Activated CD4-positive, CD25-positive, alpha-beta regulatory T cell treated with anti-CD3 and anti-CD28 coated beads, Interleukin-2, amount 50 U/mL, for 16 hours (primary cell): ENCODE results near the gene MIEF1.
A peak's percentile ranks its signal among the peaks of the same experiment; 100 is the strongest.
"Not testable (repeated sequence)": the region's sequence is repeated elsewhere in the genome, so short reads cannot be mapped to it uniquely, and the experiment has no call there.

ENCODE experiments used
- DNase-seq: peaks from one replicate; pipeline ENCODE4 v3.0.0-alpha.2; 2020; ENCODE audit warnings: low read depth, low spot score

The MIEF1 gene

DNA sequence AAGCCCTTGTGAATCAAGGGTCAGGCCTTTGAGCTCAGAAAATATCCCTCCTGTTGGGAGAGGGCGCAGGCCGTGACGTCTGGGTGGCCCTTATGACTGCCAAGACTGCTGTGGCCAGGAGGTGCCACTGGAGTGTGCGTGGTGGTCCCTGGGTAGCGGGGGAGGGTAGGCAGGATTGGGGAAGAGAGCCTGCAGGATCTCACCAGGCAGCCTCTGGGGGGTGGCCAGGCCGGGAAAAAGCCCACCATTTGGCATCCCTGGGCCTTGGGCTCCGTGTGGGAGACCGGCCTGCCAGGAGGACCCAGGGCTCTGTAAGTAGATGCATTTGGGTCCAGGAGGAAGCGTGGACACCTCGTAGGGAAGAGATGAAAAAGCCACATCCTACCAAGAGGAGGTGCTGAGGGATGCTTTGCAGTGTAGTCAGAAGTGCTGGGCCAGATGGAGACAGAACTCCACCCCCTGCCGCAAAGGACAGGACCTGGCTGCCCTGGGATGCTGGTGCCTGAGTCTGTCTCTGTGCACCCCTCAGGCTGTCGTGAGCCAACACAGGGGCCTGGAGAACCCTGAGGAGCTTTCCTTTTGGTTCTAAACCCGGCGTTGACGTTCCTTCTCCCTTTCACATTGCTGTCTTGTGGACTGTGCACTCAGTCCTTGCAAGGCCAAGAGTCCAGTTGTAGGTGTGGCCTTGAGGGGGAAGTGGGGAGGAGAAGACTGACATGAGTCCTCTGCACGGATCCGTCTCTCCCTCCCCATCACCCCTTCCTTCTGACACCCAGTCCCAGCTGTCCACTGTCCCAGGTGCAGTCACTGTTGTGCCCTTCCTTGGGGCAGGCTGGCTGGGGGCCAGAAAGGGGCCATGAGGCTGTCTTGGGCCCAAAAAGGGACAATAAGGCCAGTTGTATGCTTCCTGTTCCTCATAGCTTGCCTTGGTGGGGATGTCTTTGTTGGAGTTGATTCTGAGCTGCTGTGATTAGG is 12.7 kb upstream of the MIEF1 start:
- DNase-seq: no peak

DNA sequence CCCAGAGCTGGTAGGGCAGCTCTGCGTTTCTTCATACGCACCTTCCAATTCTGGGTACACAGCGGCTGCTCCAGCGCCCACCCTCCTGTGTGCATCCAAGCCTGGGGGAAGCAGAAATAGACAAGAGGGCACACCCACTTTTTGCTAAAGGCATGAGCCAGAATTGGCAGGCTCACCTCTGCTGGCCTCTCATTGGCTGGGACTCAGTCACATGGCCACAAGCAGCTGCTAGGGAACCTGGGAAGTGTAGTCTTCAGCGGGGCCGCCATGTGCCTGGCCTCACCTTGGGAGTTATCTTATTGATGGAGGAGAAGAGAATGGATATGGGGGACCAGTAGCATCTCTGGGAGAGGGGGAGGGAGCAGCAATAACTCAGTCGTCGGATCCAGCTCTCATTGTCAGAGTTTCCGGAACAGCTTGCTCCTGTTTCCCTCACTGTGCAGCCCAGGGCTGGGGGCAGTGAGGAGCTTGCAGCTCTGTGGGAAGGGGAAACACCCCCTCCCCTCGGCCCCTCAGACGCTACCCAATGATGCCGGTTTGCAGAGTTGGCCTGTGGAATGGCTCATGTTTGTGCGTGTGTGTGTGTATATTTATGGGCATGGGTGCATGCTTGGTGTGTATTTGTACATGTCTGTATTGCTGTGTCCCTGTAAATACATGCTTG is 11.8 kb upstream of the MIEF1 start:
- DNase-seq: peak; percentile 64

DNA sequence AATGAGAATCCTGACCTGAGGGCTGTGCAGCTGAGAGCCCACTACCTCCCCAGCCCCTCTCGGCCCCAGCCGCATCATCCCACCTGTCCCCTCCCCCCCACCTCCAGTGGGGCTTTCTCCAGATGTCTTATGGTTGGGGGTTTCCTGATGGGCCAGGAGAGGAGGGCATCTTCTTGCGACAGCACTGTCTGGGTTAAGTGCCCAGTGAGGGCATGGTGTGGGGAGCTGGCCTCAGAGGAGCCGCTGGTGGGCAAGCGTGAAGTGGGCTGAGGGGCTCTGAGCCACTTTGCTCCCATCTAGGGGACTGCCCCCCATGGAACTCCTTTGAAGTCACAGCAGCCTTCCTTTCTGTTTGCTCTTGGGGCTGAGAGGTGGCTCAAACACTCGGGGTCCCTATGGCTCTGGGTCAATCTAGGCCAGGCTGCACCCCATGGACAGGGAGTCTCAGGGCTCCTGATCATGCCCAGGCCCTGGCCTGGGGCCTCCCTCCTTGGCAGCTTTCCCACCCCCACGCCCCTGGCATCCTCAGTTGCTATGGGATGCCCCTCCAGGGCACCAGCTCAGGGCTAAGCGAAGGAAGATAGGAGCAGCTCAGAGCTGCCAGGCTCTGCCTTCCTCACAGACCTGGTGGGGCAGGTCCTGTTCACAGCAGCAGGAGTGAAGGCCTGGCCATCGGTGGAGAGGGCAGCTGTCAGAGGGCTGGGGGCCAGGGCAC is 11.0 kb upstream of the MIEF1 start:
- DNase-seq: no peak

DNA sequence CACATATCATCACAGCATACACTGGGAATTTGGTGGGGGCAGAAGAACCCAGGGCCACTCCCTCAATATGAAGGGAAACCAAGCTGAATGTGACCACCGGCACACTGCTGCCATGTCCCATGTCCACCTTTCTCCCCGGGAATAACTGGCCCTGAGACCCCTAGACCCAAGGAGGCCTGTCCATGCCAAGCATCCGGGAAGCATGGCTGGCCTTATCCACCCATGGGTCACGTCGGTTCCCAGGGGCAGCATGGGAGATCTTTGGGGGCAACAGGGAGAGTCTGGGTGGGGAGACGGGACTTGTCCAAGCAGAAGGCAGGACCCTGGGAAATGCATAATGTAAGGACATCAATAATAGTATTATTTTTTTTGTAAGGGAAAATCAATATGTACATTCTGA is 10.4 kb upstream of the MIEF1 start:
- DNase-seq: no peak

DNA sequence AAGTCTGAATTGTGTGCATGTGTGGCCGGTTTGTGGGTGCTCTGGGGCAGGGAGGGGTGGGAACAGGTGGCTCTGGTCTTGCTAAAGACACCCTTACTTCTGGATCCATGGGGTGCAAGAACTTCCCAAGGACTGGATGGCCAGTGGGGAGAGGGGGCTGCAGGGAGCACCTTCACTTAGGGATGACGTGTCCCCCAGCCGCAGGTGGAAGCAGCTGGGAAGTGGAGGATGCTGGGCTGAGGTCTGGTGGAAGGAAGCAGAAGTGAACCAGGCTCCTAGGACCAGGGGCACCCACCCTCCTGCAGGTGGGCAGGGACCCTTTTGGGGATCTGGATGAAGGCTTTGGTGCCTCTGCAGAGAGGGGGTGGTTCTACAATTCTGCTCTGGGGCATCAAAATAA is 9.9 kb upstream of the MIEF1 start:
- no peak for DNase-seq

DNA sequence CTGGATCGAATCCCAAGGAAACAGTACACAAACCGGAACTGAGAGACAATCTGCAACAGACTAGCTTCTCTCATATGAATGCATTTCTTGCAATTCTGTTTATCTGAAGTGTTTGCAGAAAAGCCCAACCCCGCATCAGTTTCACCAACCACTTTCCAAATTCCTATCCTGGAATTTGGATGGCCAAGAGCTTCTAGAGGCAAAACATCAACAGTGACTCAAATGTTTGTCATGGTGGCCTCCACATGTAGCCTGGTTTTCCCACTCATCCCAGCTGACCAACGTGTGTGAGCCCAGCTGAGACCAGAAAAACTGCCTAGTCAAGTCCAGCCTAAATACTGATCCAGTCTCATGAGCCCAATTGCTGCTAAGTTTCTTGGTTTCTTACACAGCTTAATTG is 8.3 kb upstream of the MIEF1 start:
- no peak for DNase-seq

DNA sequence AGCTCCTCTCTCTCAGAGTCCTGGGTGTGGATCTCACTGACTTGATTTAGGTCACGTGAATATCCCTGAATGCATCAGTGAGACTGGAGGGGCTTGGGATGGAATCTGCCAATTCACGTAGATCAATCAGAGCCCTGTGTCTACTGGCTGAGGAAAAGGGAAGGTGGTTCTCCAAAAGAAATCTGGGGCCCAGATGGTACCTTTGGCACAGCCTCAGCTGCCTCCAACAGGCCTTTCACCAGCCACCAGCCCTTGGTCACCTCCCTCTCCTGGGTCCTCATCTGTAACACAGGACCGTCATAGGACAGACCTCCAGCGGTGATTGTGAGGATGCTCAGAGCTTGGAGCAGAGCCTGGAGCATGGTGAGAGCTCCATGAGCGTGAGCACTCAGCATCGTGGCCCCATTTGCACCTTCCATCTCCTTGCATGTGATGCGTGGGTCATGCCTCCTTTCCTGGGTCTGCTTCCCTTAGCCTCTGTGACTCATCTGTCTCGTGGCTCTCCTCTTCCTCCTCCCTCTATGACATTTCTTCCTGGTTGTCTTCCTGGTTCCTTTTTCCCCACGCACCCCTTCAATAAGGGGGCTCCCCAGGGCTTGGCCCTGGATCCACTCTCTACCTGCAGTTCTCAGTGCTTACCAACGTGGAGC is 7.5 kb upstream of the MIEF1 start:
- DNase-seq: no peak

DNA sequence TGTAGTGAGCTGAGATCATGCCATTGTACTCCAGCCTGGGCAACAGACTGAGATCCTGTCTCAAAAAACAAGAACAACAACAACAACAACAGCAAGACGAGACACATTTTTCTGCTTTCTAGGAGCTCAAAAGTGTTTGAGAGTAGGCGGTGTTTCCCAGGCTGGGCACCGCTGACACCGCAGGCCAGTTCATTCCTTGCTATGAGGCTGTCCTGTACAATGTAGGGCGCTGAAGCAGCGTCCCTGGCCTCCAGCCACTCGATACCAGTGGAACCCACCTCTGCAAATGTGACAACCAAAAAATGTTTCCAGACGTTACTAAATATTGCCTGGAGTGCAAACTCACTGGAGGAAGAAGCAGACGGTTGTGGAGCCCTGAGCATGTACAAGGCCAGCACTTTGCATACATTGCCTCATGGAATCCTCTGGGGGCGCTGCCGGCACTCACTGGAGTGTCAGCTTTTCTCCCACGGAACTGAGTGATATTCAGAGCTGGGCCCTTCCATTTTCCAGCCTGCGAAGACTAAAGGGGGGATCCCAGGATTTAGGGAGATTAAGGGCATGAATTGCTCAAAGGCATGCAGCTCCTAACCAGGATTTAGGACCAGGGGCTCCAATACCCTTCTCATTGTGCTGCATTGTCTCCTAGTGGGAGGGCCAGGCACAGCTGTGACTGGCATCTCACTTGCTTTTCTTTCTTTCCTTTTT is 5.8 kb upstream of the MIEF1 start:
- no peak for DNase-seq

DNA sequence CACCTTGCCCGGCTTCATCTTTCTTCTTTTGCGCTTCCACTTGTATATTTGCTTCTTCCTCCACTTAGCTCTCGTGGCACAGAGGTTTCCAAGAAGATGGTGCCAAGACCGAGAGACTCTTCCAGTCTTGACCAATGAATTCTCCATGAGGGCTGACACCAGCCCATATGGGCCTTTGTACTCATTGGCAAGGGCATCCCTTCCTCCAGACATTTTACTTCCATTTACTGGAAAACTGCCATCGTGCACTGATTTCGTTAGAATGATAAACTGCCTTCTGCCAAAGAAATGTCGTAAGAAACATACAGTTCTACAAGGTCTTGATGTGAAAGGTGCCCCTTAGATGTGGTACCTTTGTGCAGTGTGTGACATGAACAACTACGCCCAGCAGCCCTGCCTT is 4.7 kb upstream of the MIEF1 start:
- DNase-seq: no peak

DNA sequence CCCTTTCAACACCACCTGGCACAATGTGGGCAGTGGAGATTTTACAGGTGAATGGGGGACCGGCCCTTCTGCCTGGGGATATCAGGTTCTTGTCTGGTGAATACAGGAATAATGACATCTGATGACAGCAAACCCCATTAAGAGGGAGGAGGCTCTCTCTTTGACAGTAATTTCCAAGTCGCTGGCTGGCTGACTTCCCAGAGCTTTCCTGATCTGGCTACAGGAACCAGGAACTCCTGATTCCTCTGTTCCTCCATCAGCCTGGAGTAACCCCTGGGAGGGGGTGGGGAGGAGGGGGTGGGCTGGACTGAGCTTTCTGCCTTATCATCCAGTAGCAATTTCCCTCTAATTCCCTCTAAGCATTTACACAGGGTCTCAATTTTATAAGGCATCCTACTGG is 3.7 kb upstream of the MIEF1 start:
- DNase-seq: no peak

DNA sequence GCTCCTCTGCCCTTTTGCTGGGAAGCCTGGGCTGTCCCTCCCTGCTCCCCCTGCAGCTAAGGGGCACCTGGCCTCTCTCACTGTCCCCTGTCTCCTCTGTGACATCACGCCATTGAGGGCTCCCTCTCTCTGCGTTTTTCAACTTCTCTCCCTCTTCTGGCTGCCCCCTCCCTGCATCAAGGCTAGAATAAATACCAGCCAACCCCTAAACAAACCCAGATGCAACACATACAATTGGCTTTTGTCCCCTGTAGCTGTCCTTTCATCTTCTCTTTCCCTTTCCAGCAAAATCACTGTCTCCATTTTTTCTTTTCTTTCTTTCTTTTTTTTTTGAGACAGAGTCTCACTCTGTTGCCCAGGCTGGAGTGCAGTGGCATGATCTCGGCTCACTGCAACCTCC is 3.3 kb upstream of the MIEF1 start:
- no peak for DNase-seq

DNA sequence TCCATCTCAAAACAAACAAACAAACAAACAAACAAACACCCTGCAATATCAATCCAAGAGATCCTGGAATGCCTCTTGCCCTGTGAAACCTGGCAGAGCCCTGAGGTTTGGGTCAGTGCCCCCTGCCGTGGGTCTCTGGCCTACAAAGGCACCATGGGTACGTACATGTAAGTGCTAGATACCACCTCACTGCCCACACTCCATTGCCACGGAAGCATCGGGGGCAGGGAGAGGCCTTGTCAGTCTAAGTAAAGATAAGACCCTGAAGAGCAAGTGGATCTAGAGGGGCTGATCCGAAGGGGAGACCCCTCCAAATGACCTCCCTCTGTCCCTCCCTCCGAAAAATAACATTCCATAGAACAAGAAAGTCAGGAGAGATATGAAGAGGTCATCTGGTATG is 2.0 kb upstream of the MIEF1 start:
- no peak for DNase-seq

DNA sequence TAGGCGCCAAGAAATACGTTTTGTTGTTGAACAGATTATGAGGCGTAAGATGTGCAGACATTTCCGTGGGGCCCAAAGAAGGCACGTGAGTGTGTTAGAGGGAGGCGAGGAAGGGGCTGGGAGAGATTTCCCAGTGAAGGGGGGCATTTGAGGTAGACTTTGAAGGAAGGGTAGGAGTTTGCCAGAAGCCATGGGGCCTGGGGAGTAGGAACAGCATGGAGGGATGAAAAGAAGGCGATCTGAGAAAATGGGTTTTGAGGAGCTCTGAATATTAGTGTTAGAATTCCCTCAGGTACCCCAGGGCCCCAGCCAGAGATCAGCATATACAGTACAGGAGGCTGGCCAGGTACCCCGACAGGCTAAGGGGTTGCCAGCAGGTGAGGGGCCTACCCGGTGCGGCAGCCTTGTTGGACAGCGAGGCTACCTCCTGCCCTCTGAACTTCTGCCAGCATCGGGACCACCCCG is 414 bp upstream of the MIEF1 start:
- DNase-seq: no peak

DNA sequence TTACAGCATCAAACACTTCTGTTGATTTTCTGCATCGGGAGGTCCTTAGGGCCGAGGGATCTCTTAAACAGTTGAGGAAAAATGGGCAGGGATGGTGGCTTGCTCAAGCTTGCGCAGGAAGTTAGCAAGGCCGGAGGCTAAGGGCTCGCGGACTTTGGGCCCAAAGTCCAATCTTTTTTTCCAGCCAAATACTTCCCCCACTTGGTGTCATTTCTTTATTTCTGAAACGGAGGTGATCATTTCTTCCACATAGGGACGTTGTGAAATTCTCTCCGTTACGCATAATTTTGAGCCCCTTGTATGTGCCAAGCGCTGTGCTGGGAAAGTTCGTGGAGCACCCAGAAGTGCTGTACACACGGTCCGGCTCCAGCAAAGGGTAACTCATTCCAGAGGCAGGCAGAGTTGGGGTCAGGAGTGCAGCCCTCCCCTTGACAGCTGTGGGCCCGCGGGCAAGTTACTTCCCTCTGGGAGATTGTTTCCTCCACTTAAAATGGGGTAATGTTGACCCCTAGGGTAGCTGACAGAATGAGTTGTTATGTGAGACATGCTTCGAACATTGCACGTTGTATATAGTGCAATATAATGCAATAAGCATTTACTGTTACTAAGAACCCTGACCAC is 809 bp downstream of the MIEF1 start:
- DNase-seq: no peak

DNA sequence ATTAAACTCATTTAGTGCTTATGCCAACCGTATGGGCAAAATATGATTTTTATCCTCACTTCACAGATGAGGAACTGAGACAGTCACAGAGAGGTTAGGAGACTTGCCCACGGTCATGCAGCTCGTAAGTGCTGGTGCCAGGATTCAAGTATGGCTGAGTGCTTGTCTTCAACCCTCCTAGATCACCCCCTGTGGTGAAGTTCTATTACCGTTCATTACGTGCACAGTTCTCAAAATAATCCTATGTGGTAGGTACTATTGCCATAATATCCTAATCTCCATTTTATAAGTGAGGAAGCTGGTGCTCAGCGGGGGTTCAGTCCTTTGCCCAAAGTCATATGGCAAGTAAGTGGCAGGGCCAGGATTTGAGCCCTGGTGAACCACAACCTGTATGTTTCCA is 1.5 kb downstream of the MIEF1 start:
- DNase-seq: no peak

DNA sequence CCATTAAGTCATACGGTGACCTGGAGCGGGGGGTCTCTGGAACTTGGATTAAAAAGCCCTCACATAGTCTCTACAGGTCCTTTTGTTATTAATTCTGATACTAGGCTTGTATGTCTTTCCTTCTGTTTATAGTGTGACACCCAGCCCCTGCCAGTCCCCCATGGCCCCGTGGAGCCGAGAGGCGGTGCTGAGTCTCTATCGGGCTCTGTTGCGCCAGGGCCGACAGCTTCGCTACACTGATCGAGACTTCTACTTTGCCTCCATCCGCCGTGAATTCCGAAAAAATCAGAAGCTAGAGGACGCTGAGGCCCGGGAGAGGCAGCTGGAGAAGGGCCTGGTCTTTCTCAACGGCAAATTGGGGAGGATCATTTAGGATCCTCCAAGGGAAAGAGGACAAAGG is 2.0 kb downstream of the MIEF1 start:
- DNase-seq: no peak

DNA sequence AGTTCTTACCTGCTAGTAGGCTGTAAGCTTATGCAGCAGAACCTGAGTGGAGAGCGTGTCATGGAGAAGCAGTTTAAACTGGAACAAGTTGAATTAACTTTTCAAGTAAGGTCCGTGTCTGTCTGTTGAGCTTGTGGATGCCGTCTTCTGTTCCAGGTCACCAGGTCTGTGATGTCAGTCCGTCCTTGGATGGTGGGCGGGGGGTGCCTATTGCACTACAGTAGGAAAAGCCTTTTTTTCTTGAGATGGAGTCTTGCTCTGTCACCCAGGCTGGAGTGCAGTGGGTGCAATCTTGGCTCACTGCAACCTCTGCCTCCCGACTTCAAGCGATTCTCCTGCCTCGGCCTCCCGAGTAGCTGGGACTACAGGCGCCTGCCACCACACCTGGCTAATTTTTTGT is 4.9 kb downstream of the MIEF1 start:
- not testable (repeated sequence) for DNase-seq

DNA sequence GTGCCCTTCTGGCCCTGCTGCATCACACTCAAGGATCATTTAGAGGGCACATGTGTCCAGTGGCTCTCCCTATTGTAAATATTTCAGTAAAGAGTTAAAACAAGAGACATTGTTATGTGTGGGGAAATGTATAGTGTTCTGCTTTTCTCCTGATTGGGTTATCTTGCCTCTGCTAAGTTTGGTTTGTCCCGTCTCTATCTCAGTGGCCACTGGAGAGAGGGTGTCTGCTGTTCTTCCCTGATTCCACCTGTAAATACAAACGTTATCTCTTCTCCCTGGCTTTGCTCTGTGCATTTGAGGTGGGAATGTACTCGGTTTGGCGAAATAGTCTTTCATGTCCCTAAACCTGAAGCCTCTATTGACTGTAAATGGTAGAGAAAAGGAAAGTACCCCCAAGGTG is 6.3 kb downstream of the MIEF1 start:
- DNase-seq: no peak

DNA sequence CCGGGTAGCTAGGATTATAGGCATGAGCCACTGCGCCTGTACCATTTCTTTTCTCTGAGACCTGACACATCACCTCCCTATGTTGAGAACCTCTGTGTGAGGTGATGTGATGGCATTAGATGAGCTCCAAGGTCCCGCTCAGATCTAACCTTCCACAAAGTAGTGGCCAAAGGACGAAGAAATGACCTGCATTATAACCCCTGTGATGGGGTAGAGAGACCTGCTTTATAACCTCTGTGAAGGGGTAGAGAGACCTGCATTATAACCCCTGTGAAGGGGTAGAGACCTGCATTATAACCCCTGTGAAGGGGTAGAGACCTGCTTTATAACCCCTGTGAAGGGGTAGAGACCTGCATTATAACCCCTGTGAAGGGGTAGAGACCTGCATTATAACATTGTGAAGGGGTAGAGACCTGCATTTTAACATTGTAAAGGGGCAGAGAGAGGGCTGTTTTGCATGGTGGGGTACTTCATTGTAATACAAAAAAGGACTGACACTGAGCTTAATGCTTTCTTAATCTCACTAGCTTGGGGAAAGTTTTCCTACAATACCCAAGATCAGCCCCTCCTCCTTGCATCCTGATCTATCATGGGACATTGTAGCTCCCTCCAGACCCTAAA is 8.5 kb downstream of the MIEF1 start:
- no peak for DNase-seq

DNA sequence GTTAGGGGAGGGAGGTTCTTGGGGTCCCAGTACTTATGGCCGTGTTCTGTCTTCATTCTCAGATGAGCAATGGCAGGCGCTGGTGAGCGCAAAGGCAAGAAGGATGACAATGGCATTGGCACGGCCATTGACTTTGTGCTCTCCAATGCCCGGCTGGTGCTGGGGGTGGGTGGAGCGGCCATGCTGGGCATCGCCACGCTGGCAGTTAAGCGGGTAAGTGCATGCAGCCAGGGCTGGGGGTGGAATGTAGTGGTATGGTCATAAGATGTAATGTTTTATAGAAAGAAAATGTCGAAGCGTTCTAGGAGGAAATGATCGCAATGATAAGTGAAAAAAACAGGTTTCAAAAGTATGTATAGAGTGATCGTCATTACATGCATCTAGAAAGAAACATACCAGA is 9.1 kb downstream of the MIEF1 start:
- DNase-seq: no peak
